HG03432 (cell line): ENCODE results near the gene SPANXN3.
"Not testable (repeated sequence)": the region's sequence is repeated elsewhere in the genome, so short reads cannot be mapped to it uniquely, and the experiment has no call there.

ENCODE experiments used
- ATAC-seq: cut with Tn5 transposase; IDR thresholded peaks from one replicate; pipeline ENCODE4 v1.9.1; 2021; ENCODE audit warnings: mild to moderate bottlenecking, moderate library complexity; ENCODE audit not compliant: unreplicated experiment

SPANXN3 gene

GRCh38 chrX:143517375-143517774 lies at the start of gene SPANXN3:
TSS of gene SPANXN3 (minus strand) at chrX:143517475. CDS start at chrX:143517391, 84 bp downstream.
- ATAC-seq: not testable (repeated sequence)

GRCh38 chrX:143536176-143536575 lies 18.9 kb upstream of the SPANXN3 start:
- ATAC-seq: no peak

- ATAC-seq: not testable (repeated sequence)
Measured at GRCh38 chrX:143502196-143502595, 15.1 kb downstream of the SPANXN3 start.

- no peak for ATAC-seq
Measured at GRCh38 chrX:143500751-143501150, 16.5 kb downstream of the SPANXN3 start.

GRCh38 chrX:143486105-143486504 lies 31.2 kb downstream of the SPANXN3 start:
- no peak for ATAC-seq

GRCh38 chrX:143476751-143477150 lies 40.5 kb downstream of the SPANXN3 start:
- ATAC-seq: no peak

- ATAC-seq: no peak
Measured at GRCh38 chrX:143472347-143472938, 44.8 kb downstream of the SPANXN3 start.

- ATAC-seq: no peak
Measured at GRCh38 chrX:143466130-143466529, 51.1 kb downstream of the SPANXN3 start.

- no peak for ATAC-seq
Measured at GRCh38 chrX:143462696-143463095, 54.6 kb downstream of the SPANXN3 start.

GRCh38 chrX:143461606-143462005 lies 55.7 kb downstream of the SPANXN3 start:
- ATAC-seq: no peak
